IMR-90 (cell line): ENCODE data around the gene ANKRD33B. TPM values are rescaled to one million over a fixed set of nuclear protein-coding genes. Genes with fewer than 3 reads are reported as not detected.

Experiments
- ATAC-seq: fragments of 200-7000 bp; cut with Tn5 transposase; 2 replicates; pipeline ENCODE4 v1.9.1; 2020; ENCODE audit warnings: low read depth, mild to moderate bottlenecking, moderate library complexity
- BruUV-seq: library from RNA; stranded (reverse); fragments of 400-500 nt; replicated peaks from 2 replicates; lab custom pipeline; 2021; lab: Mats Ljungman, UMichigan
- CTCF ChIA-PET: fragments of 300-600 bp; formaldehyde crosslinking; extraction: SDS; loops from one replicate; lab custom pipeline; 2021; ENCODE audit warnings: antibody characterized with exemption; lab: Yijun Ruan, JAX
- POLR2A ChIA-PET: fragments of 300-600 bp; sonication (Branson Sonifier 250); formaldehyde crosslinking; loops from one replicate; lab custom pipeline; 2022; ENCODE audit warnings: antibody characterized with exemption; ENCODE audit not compliant: unreplicated experiment; lab: Charles Lee
- DNase-seq: peaks from one replicate; pipeline ENCODE4 v3.0.0; 2013
- H2AFZ ChIP-seq: replicated peaks from 2 replicates; pipeline ENCODE3; 2013; ENCODE audit warnings: low read length, mild to moderate bottlenecking; ENCODE audit not compliant: poor library complexity
- H2AK5ac ChIP-seq: 2 replicates; pipeline ENCODE4 v1.6.1; 2013; ENCODE audit warnings: low read depth, low read length, inconsistent platforms
- H2AK9ac ChIP-seq: replicated peaks from 2 replicates; pipeline ENCODE3; 2013; ENCODE audit warnings: mild to moderate bottlenecking, low read depth, low read length, moderate library complexity; ENCODE audit not compliant: poor library complexity
- H2BK120ac ChIP-seq: 2 replicates; pipeline ENCODE4 v1.6.1; 2013; ENCODE audit warnings: low read depth, low read length, inconsistent platforms
- H2BK15ac ChIP-seq: 3 replicates; pipeline ENCODE4 v1.6.1; 2013; ENCODE audit warnings: low read depth, low read length, inconsistent platforms
- H2BK20ac ChIP-seq: 2 replicates; pipeline ENCODE4 v1.6.1; 2013; ENCODE audit warnings: low read depth, mild to moderate bottlenecking, inconsistent platforms, low read length, moderate library complexity
- H2BK5ac ChIP-seq: 2 replicates; pipeline ENCODE4 v1.6.1; 2013; ENCODE audit warnings: mild to moderate bottlenecking, low read depth, low read length, inconsistent platforms; ENCODE audit not compliant: poor library complexity, severe bottlenecking
- H3K14ac ChIP-seq: replicated peaks from 2 replicates; pipeline ENCODE4 v1.6.1; 2013; ENCODE audit warnings: low read depth, low read length, inconsistent platforms
- H3K18ac ChIP-seq: 2 replicates; pipeline ENCODE4 v1.6.1; 2013; ENCODE audit warnings: low read depth, low read length, control low read depth
- H3K23ac ChIP-seq: 2 replicates; pipeline ENCODE4 v1.6.1; 2013; ENCODE audit warnings: low read depth, low read length, inconsistent platforms
- H3K27ac ChIP-seq: 2 replicates; pipeline ENCODE4 v1.5.1; 2013; ENCODE audit warnings: mild to moderate bottlenecking, control low read depth, low read length; ENCODE audit not compliant: insufficient read depth
- H3K27me3 ChIP-seq: 2 replicates; pipeline ENCODE4 v1.6.1; 2013; ENCODE audit warnings: low read length; ENCODE audit not compliant: control insufficient read depth, insufficient read depth
- H3K36me3 ChIP-seq: 2 replicates; pipeline ENCODE4 v1.6.1; 2013; ENCODE audit warnings: low read length, mixed read lengths; ENCODE audit not compliant: control insufficient read depth, insufficient read depth
- H3K4ac ChIP-seq: 2 replicates; pipeline ENCODE4 v1.6.1; 2013; ENCODE audit warnings: low read depth, low read length, inconsistent platforms
- H3K4me1 ChIP-seq: 2 replicates; pipeline ENCODE4 v1.6.1; 2013; ENCODE audit warnings: low read length, mixed read lengths; ENCODE audit not compliant: control insufficient read depth, insufficient read depth
- H3K4me2 ChIP-seq: 2 replicates; pipeline ENCODE4 v1.6.1; 2013; ENCODE audit warnings: low read depth, mild to moderate bottlenecking, control low read depth, low read length, moderate library complexity
- H3K4me3 ChIP-seq: 2 replicates; pipeline ENCODE4 v1.5.1; 2013; ENCODE audit warnings: low read depth, mild to moderate bottlenecking, control low read depth, low read length, moderate library complexity; ENCODE audit not compliant: insufficient read depth
- H3K56ac ChIP-seq: 2 replicates; pipeline ENCODE4 v1.6.1; 2013; ENCODE audit warnings: low read length, inconsistent platforms; ENCODE audit not compliant: insufficient read depth; ENCODE audit errors: extremely low read depth
- H3K79me1 ChIP-seq, 2 experiments: 2 replicates each; pipeline ENCODE4 v1.6.1; 2013; ENCODE audit warnings: low read length in 2 of 2, inconsistent platforms in 1 of 2, low read depth in 1 of 2
- H3K9ac ChIP-seq: 2 replicates; pipeline ENCODE4 v1.6.1; 2013; ENCODE audit warnings: low read depth, low read length, control low read depth
- H3K9me1 ChIP-seq: 2 replicates; pipeline ENCODE4 v1.6.1; 2013; ENCODE audit warnings: low read length, inconsistent platforms; ENCODE audit not compliant: insufficient read depth
- H3K9me3 ChIP-seq: 2 replicates; pipeline ENCODE4 v1.6.1; 2013; ENCODE audit warnings: low read length; ENCODE audit not compliant: control insufficient read depth, insufficient read depth
- H4K20me1 ChIP-seq: 2 replicates; pipeline ENCODE4 v1.6.1; 2013; ENCODE audit warnings: low read length, inconsistent platforms; ENCODE audit not compliant: insufficient read depth
- H4K5ac ChIP-seq: 2 replicates; pipeline ENCODE4 v1.6.1; 2013; ENCODE audit warnings: mild to moderate bottlenecking, low read depth, low read length, control low read depth
- H4K8ac ChIP-seq, 2 experiments: 2 replicates each; pipeline ENCODE4 v1.6.1; 2013; ENCODE audit warnings: low read depth in 2 of 2, low read length in 2 of 2, control low read depth in 1 of 2, inconsistent platforms in 1 of 2
- H4K91ac ChIP-seq: 2 replicates; pipeline ENCODE4 v1.6.1; 2013; ENCODE audit warnings: low read depth, low read length, inconsistent platforms; ENCODE audit not compliant: insufficient read depth
- BHLHE40 ChIP-seq: fragments of 150-350 bp; IDR thresholded peaks from 2 replicates; pipeline ENCODE4 v1.6.1; 2016; ENCODE audit warnings: mild to moderate bottlenecking, low read depth, low read length
- MAFK ChIP-seq: IDR thresholded peaks from 2 replicates; pipeline ENCODE4 v1.6.1; 2012; ENCODE audit warnings: low read depth, low read length, improper control_type of control experiment
- POLR2A ChIP-seq: IDR thresholded peaks from 2 replicates; pipeline ENCODE4 v1.6.1; 2012; ENCODE audit warnings: mild to moderate bottlenecking, low read depth, low read length
- RAD21 ChIP-seq: IDR thresholded peaks from 2 replicates; pipeline ENCODE4 v1.6.1; 2012; ENCODE audit warnings: low read length, improper control_type of control experiment
- RFX5 ChIP-seq: IDR thresholded peaks from 2 replicates; pipeline ENCODE4 v1.8.0; 2012; ENCODE audit warnings: low read depth, mild to moderate bottlenecking, low read length, moderate library complexity
- SMC3 ChIP-seq: fragments of 150-350 bp; IDR thresholded peaks from 2 replicates; pipeline ENCODE4 v1.6.1; 2016; ENCODE audit warnings: low read depth, mild to moderate bottlenecking, antibody characterized with exemption, low read length, moderate library complexity
- WGBS, 2 experiments: methylation state at CpG; one replicate each; pipeline versions ENCODE4 v1.1.5 to v1.1.7; 2013; ENCODE audit warnings: missing lambda C conversion rate in 2 of 2; ENCODE audit not compliant: insufficient read length in 1 of 2; ENCODE audit errors: extremely low coverage in 2 of 2; 5-methylcytosine and 5-hydroxymethylcytosine counted together
- dilution Hi-C: fragments of 300-500 bp; cut with HindIII; formaldehyde crosslinking; loops from one replicate; pipeline ENCODE4 v1.14.3; 2018; ENCODE audit warnings: low sequenced_read_pairs; ENCODE audit not compliant: unreplicated experiment
- in situ Hi-C: fragments of 300-500 bp; cut with MboI; formaldehyde crosslinking; loops from 3 replicates; pipeline ENCODE4 v1.14.3; 2019; ENCODE audit warnings: low sequenced_read_pairs, inconsistent platforms, mixed read lengths
- intact Hi-C: fragments of 100-400 bp; cut with micrococcal nuclease; formaldehyde crosslinking; loops from 2 replicates; pipeline ENCODE4 v1.10.0; 2022
- polyA plus RNA-seq, 3 experiments: library from polyadenylated mRNA; depleted of rRNA; stranded (reverse); fragments of >200 nt; gene quantifications; 2 replicates each; pipeline ENCODE4 v1.2.3, GENCODE V29; 2012; ENCODE audit warnings: low replicate concordance in 1 of 3
- total RNA-seq: library from RNA; depleted of rRNA; stranded (reverse); fragments of >200 nt; gene quantifications from 2 replicates; pipeline ENCODE4 v1.2.3, GENCODE V29; 2012

Gene ANKRD33B
- total and polyA plus RNA-seq, 2 of the 4 experiments (the other 2 are of a cell fraction), result 2.5 to 3.3 TPM

DNA sequence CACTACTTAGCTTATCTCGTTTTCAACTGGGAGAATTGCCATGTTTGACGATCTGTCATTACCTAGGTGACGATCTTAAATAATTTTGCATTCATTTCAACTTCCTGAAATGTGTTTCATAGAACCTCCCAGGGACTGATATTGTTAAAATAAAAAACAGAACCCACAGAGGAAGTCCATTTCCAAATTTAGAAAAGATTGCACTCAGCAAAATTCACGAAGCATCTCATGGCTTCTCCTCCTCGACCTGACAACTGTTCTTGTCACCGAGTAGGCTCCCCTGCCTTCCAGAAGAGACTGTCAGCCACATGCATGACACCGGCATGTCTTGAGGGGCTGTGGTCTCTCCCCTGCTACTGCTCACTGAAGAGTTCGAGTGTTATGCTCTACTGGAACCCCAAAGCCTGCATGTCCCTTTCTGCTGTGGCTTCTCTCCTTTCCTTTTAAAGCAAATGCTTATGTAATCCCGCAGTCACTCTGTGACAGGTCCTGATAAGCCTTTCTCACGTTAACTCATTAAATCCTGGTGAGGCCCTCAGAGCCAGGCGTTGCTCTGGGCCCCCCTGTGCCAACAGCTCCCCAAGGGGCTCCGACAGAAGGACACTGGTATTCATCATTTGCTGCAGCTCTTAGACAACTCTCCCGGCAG, 26.8 kb upstream of the ANKRD33B start:
- Histone ChIP-seq H3K4me2 (peak overlapping the region; percentile 64), H4K8ac (peak overlapping the region in 1 of 2 experiments; percentile 9; a peak in 1 of 4 replicates), H4K91ac (no peak overlapping the region), H2BK15ac (no peak overlapping the region), H4K20me1 (no peaks in the 10 kb centered on the region), H3K79me1 (no peaks in the 10 kb centered on the region), H4K5ac (no peak overlapping the region), H2BK5ac (no peak overlapping the region), H3K36me3 (no peaks in the 10 kb centered on the region), H2BK120ac (peak overlapping the region; percentile 69), H3K9me3 (no peaks in the 10 kb centered on the region), H2BK20ac (no peak overlapping the region), H3K27me3 (no peaks in the 10 kb centered on the region), H3K23ac (peak overlapping the region; percentile 54; the same call in 1 of the 2 replicates), H3K9ac (no peak overlapping the region), H3K4me1 (peaks cover 13% of the 10 kb centered on the region), H3K4me3 (no peak overlapping the region), H2AK5ac (0 out of 2 replicates have a peak overlapping the region, but pooled peaks have one; percentile 8), H3K56ac (no peak overlapping the region), H3K14ac (no peak overlapping the region), H3K18ac (no peak overlapping the region; the same call in 1 of the 2 replicates), H2AK9ac (no peak overlapping the region), H3K9me1 (peaks cover 4% of the 10 kb centered on the region; the same call in 1 of the 2 replicates), H3K27ac (no peak overlapping the region), H3K4ac (no peak overlapping the region), H2AFZ (peak overlapping the region; percentile 82)
- ChIA-PET POLR2A (interaction anchor here (0.6 kb wide), 1 partner anchor 9 kb away, joined by 10 read pairs; no protein-coding TSS in a partner anchor), CTCF (interaction anchor here (0.7 kb wide), 1 partner anchor 9 kb away, joined by 3 read pairs; no protein-coding TSS in a partner anchor)
- 19% methylated on average over 9 of the region's 13 CpGs; no CpG with 5 or more reads in 1 of the 2 experiments for WGBS, 2 experiments
- intact Hi-C loops, result no loop called here
- BruUV-seq, result no TSS peak
- in situ Hi-C loops, result no loop called here
- DNase-seq (no peak), ATAC-seq (peak; percentile 31)
- no peak for TF ChIP-seq SMC3
- no peak for TF ChIP-seq POLR2A
- no peak for TF ChIP-seq RAD21
- 0 out of 2 replicates have a peak, but pooled peaks have one; percentile 19 for TF ChIP-seq MAFK
- no peak for TF ChIP-seq RFX5
- no peak for TF ChIP-seq BHLHE40
- dilution Hi-C loops, result no loop called here
